NCI-H510A treated with DMSO at 0.1 percent for 48 hours (cell line): ENCODE measurements around the gene LYPD6B.

Experiments
- DNase-seq: peaks from one replicate; lab custom pipeline; 2025; lab: John Stamatoyannopoulos, UW

The LYPD6B gene, protein sequence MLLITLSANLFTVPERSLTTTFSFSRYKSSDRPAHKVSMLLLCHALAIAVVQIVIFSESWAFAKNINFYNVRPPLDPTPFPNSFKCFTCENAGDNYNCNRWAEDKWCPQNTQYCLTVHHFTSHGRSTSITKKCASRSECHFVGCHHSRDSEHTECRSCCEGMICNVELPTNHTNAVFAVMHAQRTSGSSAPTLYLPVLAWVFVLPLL

DNA sequence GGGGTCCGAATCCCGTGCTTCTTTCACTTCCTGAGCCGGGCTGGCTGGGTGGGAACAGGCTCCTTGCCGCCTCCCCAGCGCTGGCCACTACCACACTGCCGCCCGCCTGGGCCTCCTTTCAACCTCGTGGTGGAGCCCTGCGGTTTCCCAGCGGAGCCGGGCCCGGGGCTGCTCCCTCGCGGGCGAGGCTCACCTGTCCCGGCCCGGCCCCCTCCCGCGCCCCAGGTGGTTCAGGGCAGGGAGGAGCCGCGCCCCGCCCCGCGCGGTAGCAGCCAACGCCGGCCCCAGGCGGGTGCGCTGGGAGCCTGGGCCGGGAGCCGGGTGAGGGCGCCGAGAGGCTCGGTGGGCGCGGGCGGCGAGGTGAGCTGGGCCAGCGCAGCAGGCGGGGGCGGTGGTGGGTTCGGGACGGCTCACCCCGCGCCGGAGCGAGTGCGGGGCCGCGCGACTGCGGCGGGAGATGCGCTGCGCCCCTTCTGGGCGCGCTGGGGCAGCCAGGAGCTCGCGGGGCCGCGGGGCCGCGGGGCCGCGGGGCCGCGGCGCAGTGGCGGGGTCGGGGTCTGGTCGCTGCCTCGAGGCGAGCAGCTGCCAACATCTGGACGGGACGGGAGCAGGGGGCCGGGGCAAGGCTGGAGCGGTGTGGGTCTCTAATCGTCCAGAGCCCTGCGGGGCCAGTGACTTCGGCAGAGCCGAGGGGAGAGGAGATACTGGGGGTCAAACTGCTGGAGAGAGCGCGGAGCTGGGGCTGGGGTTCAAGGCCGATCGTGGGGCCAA, at the start of gene LYPD6B:
TSS of gene LYPD6B (plus strand) at position 258 of the 771 bp plus-strand sequence. CDS start 92,250 bp downstream, outside the sequence.
- DNase-seq = peak; percentile 46

GRCh38 chr2:148989882-148990493, 48.5 kb upstream of the LYPD6B start:
- DNase-seq = peak; percentile 61

- DNase-seq = peak; percentile 44
Measured at GRCh38 chr2:148990968-148991367, 47.5 kb upstream of the LYPD6B start.

- no peak for DNase-seq
Measured at GRCh38 chr2:148992448-148992847, 46.1 kb upstream of the LYPD6B start.

DNA sequence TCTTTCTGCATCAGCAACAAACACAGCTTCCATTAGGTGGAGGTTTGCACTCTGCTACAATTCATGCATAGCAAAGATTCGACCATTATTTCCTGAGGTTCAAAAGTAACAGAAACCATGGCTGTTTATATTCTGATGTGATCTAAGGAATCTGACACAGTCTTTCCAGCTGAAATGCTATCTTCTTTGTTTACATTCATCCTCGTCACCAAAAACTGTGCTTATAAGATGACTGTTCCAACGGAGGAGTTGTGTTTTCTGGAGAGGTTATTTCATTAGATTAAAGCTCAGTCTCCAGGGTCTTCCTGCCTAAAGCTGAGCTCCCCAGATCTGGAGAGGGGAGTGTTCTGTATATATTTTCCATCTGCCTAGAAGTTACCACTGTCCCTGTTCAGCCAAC, 45.1 kb upstream of the LYPD6B start:
- no peak for DNase-seq

DNA sequence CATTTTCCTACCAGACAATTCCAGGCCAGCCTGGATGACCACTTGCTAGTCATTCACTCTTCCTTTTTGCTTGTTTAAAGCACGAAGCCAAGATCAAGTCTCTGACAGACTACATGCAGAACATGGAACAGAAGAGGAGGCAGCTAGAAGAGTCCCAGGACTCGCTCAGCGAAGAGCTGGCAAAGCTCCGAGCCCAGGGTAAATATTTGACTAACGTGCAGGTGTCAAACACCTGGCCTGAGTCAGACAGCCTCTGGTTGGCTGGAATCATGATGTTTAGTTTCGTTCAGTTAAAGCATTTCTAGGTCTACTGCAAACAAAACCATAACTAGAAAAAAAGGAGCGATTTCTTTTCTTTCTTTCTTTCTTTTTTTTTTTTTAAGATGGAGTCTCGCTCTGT, 44.2 kb upstream of the LYPD6B start:
- peak; percentile 87 for DNase-seq

DNA sequence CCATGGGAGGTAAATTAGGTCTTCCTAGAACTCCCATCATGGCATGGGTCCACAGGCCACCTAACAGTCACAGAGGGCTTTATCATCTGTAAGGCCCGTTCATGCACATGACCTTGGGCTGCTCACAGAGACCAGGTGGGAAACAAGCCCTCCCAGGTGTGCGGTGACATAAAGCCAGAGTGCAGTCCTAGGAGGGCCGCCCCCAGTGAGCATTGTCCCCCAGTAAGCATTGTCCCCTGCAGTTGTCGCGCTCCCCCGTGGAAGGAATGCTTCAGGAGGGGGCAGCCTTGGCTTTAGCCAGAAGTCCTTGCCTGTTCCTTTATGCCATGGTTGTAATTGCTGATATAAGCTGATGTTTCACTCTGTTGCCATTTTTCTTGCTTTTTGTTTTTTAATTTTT, 41.7 kb upstream of the LYPD6B start:
- DNase-seq = no peak

DNA sequence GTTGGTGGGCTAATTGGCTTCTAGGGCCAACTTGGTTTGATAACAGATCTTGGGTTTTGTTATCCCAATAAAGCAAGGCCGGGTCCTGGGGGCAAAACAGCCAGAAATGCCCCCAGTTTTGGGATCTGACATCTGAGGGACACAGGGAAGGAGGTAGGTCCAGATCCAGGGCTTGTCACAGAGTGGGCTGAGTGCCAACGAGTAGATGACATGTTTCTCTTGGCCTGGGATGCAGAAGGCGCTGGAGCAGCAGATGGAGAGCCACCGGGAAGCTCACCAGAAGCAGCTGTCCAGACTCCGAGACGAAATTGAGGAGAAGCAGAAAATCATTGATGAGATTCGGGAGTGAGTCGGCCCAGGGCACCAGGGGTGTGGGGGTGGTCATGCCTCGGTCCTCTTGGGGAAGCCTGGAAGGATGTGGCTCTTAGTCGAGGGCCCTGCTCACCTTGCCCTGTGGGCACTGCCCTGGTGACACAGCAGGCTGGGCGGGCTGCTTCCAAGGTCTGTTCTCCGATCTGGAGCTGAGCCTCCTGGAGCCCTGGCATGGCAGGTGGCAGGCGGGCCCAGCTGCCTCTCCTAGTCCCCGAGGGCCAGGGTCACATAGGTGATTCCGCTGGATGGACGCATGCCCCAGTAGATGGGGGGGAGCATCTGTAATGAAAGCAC, 40.2 kb upstream of the LYPD6B start:
- DNase-seq = no peak

GRCh38 chr2:148998831-148999200, 39.7 kb upstream of the LYPD6B start:
- no peak for DNase-seq

GRCh38 chr2:148999451-148999921, 39.0 kb upstream of the LYPD6B start:
- DNase-seq = no peak

DNA sequence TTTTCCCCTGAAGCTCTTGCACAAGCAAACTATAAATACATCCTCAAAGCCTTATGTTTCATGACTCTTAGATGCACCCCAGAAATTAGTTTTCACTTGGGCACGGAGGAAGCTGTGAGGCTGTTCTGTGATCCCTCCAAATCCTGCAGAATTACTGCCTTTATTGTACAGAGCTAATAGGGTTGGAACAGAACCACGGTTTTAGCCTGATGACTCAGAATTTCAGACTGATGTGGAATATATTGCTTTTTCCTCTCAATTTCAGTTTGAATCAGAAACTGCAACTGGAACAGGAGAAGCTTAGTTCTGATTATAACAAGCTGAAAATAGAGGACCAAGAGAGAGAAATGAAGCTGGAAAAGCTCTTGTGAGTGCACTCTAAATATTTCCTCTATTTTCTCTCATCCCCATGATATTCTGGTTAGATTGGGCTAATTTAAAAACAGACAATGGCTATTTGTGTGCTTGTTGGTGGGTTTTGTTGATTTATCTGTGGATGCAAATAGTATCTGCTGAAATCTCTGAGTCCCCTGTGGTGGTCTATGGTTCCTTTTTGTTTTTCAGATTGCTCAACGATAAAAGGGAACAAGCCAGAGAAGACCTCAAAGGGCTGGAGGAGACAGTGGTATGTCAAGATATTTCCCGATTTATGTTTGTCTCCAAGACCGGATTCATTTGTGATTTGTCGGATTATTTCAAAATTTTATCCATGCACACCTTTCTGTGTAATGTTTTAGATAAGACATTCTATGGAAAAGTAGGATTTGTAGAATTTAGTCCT, 38.2 kb upstream of the LYPD6B start:
- no peak for DNase-seq

DNA sequence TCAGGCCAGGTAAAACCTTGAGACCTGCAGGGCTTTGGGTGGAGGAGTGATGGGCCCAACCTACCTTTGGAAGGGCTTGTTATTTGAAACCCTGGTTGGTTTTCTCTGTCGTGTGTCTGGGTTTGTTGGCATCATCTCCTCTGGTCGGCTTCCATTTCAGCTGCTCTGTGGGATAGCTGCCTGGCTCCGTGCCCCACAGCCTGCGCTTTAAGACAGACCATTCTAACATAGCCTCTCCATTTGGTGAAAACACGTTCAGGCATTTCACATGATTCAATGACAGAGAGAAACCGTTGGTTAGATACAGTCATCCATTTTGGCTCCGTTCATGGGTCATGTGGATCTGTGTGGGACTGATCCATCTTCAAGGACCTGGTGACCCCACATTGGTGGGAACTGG, 37.0 kb upstream of the LYPD6B start:
- no peak for DNase-seq

- no peak for DNase-seq
Measured at GRCh38 chr2:149002378-149002890, 36.1 kb upstream of the LYPD6B start.

DNA sequence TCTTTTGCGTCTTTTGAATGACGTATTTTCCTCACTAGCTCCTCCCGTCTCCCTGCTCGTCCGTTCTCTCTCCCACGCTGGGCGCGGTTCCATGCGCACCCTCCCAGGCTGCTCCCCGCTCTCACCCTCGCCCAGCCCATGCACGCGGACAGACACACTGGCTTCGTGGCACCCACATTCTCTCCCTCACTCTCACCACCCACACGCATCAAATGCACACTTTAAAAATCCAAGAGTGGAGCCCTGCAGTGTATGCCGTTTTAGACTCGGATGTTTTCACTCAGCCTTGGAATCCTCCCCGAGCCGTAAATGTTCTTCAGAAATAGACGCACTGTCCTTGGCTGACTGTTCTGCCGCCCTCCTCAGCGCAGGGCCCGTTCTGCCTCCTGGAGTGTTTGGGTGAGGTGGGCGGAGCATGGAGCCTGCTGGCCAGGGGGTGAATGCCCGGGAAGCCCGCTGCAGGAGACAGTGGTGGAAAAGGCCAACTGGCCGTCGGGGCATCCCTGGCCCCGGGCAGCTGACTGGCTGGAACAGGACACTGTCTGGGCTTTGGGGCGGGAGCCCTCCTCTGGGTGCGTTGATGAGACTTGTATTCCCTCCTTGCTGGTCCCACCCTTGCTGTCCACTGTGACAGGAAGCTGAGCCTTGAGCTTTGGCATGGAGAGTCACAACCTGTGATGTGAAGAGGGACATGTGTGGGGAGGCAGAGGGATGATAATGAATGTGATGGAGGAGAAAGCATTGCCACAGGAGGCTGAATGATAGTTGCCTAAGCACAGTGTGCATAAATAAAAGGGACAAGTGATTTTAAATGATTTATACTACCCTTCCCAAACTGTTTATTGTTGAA, 35.4 kb upstream of the LYPD6B start:
- DNase-seq = no peak

DNA sequence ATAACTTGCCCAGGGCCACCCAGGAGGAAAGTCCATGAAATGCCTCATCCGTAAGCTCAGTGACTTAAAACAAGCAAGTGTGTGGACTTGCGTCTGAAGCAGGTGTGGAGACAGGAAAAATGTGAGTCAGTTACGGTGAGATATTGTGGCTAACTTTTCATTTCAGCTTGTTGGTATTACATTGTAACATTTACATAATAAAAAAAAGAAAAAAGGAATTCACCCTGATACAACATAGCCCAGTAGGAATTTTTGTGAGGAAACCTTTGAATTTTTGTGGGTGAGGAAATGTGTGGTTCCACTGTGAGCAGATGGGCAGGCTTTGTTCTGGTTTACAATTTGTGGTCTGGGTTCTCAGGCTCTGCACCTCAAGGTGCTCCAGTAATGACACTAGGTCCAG, 33.7 kb upstream of the LYPD6B start:
- DNase-seq = no peak

DNA sequence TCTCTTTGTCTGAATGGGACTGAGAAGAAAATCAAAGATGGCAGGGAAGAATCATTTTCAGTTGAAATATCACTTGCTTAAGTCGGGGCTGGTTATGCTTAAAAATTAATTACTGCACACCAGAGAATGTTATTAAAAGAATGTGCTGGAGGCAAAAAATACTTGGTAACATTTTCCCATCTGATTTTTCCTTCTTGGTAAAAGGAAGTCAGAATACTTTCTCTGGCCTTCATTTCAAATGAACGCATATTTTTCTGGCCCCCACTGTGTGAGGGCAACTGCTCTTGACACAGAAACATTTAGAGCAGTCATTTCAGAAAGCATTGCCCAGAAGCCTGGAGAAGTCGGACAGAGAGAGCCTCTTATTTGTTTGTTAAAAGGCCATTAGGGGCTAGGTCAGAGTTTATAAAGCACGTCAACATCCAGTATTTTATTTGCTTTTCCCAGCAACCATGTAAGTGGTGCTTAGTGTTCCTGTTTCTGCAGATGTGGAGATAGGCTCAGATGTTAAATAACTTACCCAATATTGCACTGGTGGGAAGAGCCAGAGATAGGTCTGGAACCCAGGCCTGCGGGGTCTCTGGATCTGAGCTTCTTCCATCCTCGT, 32.9 kb upstream of the LYPD6B start:
- DNase-seq = peak; percentile 24

GRCh38 chr2:149006883-149007543, 31.5 kb upstream of the LYPD6B start:
- DNase-seq = no peak

GRCh38 chr2:149008381-149008780, 30.1 kb upstream of the LYPD6B start:
- no peak for DNase-seq

- no peak for DNase-seq
Measured at GRCh38 chr2:149009576-149010461, 28.7 kb upstream of the LYPD6B start.
